ENCODE data around the gene TNS3.

TNS3 gene

DNA sequence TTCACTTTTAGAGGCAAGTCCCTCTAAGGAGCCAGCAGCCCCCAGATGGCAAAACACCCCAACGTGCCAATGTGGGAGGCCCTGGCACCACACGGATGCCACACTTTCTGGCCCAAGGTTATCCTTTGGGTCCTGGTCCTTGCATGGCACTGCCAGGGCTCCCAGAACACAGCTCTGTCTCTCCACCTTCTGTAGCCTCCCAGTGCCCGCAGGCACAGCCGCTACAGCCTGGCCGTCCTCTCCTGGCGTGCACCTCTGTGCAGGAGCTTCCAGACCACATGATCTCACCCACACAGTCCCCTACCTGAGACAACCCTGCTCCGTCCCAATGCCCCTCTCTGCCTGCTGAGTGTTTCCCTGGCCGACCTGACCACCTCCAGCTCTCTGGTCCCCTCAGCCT, 215.0 kb downstream of the TNS3 start:
- in situ Hi-C loops (cut with MboI; ENCODE audit: low pct_unique_long_range_greater_than_20kb, low sequenced_read_pairs, unreplicated experiment), result no loop called here
- TF ChIP-seq, protein P1, sequence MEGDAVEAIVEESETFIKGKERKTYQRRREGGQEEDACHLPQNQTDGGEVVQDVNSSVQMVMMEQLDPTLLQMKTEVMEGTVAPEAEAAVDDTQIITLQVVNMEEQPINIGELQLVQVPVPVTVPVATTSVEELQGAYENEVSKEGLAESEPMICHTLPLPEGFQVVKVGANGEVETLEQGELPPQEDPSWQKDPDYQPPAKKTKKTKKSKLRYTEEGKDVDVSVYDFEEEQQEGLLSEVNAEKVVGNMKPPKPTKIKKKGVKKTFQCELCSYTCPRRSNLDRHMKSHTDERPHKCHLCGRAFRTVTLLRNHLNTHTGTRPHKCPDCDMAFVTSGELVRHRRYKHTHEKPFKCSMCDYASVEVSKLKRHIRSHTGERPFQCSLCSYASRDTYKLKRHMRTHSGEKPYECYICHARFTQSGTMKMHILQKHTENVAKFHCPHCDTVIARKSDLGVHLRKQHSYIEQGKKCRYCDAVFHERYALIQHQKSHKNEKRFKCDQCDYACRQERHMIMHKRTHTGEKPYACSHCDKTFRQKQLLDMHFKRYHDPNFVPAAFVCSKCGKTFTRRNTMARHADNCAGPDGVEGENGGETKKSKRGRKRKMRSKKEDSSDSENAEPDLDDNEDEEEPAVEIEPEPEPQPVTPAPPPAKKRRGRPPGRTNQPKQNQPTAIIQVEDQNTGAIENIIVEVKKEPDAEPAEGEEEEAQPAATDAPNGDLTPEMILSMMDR (IDR thresholded peaks at IDR 0.05; ENCODE audit: extremely low read depth, insufficient read depth, missing control alignments), result no peak
- DNase-seq (ENCODE audit: low spot score), result no peak

DNA sequence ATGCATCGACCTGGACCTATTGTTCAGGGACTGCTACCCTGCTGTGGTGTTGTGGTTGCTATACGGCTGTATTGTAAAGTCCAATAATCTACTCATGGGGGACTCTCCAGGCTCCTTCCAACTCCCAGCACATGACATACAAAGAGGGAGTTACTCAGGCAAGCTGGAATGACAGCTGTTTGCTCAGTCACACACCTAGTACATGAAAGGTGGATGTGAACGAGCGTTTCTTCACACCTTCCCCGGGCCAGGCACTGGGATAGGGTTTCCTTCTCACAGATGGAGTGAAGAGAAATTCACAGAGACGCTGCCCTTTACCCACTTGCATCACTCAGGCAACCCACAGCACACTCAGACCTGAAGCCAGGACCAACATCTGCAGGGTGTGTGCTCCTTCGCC, 215.7 kb downstream of the TNS3 start:
- DNase-seq (ENCODE audit: low spot score), result no peak
- TF ChIP-seq, protein P1 (IDR thresholded peaks at IDR 0.05; ENCODE audit: extremely low read depth, insufficient read depth, missing control alignments), result no peak
- in situ Hi-C loops (cut with MboI; ENCODE audit: low pct_unique_long_range_greater_than_20kb, low sequenced_read_pairs, unreplicated experiment), result no loop called here

DNA sequence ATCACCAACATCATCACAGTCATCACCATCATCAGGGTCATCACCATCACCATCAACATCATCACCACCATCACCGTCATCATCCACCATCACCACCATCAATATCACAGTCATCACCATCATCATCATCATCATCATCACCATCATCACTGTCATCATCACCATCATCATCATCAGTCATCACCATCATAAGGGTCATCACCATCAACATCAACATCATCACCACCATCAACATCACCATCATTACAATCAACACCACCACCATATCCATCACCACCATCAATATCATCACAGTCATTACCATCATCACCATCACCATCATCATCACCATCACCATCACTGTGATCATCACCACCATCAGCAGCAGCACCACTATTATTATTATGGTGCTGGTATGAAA, 218.9 kb downstream of the TNS3 start:
- TF ChIP-seq, protein P1 (IDR thresholded peaks at IDR 0.05; ENCODE audit: extremely low read depth, insufficient read depth, missing control alignments), result no peak
- DNase-seq (ENCODE audit: low spot score), result no peak
- in situ Hi-C loops (cut with MboI; ENCODE audit: low pct_unique_long_range_greater_than_20kb, low sequenced_read_pairs, unreplicated experiment), result no loop called here

DNA sequence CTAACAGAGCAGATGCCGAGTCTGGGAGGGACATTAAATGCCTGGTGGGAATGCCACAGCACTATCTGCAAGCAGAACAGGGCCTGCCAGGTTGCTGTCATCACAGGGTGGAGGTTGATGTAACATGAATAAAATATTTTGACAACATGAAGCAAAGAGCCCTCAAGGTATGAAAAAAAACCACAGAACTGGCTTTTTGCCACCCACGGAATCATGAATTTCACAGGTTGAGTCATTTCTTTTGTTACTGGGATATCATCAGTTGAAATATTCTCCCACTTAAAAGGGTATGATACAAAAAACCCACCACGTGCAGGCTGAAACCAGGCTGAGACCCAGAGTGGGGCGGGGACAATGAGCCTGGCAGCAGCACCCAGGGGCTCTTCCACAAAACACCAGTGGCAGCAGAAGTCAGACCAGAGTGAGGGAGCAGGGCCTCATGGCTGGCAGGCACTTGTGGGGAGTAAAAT, 220.1 kb downstream of the TNS3 start:
- DNase-seq (ENCODE audit: low spot score), result no peak
- TF ChIP-seq, protein P1 (IDR thresholded peaks at IDR 0.05; ENCODE audit: extremely low read depth, insufficient read depth, missing control alignments), result no peak
- in situ Hi-C loops (cut with MboI; ENCODE audit: low pct_unique_long_range_greater_than_20kb, low sequenced_read_pairs, unreplicated experiment), result no loop called here

DNA sequence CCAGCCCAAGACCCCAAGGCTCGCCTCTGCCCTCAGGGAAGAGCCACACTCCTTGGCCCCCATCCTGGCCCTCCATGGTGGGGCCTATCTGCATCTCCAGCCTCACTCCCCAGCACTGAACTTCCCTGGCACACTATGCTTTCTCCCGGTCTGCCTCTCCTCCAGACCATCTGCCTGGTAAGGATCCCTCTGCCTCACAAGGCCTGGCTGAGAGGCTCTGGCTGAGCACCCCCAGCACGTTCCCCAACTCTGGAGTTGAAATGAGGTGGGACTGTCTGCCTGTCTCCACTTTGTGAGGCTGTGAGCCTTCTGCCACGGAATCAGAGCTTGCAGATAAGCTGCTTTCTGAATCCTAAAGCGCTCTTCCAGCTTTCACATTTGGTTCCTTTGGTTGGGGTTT, 220.7 kb downstream of the TNS3 start:
- in situ Hi-C loops (cut with MboI; ENCODE audit: low pct_unique_long_range_greater_than_20kb, low sequenced_read_pairs, unreplicated experiment), result no loop called here
- TF ChIP-seq, protein P1 (IDR thresholded peaks at IDR 0.05; ENCODE audit: extremely low read depth, insufficient read depth, missing control alignments), result no peak
- no peak for DNase-seq (ENCODE audit: low spot score)

DNA sequence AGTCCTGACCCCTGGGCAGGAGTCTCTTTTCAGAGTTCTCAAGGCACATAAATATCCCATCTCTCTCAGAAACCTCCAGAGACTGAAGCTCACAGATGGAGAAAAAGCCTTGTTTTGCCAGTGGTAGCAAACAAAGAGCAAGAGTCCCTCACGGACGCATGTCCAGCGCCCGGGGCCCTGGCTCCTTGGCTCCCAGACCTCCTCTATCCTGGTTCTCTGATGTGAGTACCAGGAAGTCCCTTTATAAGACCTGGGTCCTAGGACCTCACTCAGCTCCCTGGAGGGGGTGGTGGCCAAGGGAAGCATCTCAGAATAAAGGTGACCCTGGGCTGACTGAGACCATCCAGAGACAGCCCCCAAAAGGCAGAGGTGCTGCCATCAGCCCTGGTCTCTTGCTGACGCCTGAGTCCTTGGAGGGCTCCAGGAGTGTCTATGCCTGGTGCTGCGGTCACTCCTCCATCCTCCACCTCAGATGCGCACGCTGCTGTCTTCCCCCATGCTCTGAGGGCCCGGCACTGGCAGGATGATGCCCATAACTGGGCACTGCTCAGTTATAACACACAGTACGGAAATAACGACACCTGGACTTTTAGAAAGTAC, 221.5 kb downstream of the TNS3 start:
- in situ Hi-C loops (cut with MboI; ENCODE audit: low pct_unique_long_range_greater_than_20kb, low sequenced_read_pairs, unreplicated experiment), result no loop called here
- TF ChIP-seq, protein P1 (IDR thresholded peaks at IDR 0.05; ENCODE audit: extremely low read depth, insufficient read depth, missing control alignments), result no peak
- no peak for DNase-seq (ENCODE audit: low spot score)
